H1 (cell line): Measurements from ENCODE around the gene TRAIP. TPM values are rescaled to one million over a fixed set of nuclear protein-coding genes. Genes with fewer than 3 reads are reported as not detected.

Source experiments
- CBX5 ChIP-seq: fragments of 300-800, 300-1000 bp; sonication (generic); IDR thresholded peaks from 2 replicates; pipeline ENCODE4 v1.7.1; 2016; ENCODE audit warnings: antibody characterized with exemption, low read length, low read depth
- MAX ChIP-seq: IDR thresholded peaks from 2 replicates; pipeline ENCODE4 v1.6.1; 2012; ENCODE audit warnings: inconsistent platforms
- POLR2AphosphoS5 ChIP-seq: IDR thresholded peaks from 2 replicates; pipeline ENCODE4 v1.6.1; 2011; ENCODE audit warnings: low read depth, low read length
- RFX5 ChIP-seq: IDR thresholded peaks from 2 replicates; pipeline ENCODE4 v1.6.1; 2011; ENCODE audit warnings: low read depth, low read length, improper control_type of control experiment, borderline replicate concordance
- polyA plus RNA-seq, 7 experiments: library from polyadenylated mRNA; depleted of rRNA in 3 of 7; stranded (reverse) in 5 of 7; unstranded in 2 of 7; fragments of >200 nt in 5 of 7; fragments of 200-250 nt in 2 of 7; gene quantifications; 1 replicate in 5 of 7; 2 replicates in 1 of 7; 4 replicates in 1 of 7; pipeline versions ENCODE4 v1.2.1 to v1.2.3, GENCODE V29; 2011 to 2013; ENCODE audit warnings: missing spikeins in 2 of 7, mixed read lengths in 2 of 7
- total RNA-seq: library from RNA; stranded (reverse); fragmentation: NEBNext Ultra II Directional; extraction: Animal tissue kit (Norgen Biotek cat#: 25700); gene quantifications from 2 replicates; pipeline ENCODE4 v1.2.1, GENCODE V29; 2021
- TF ChIP-seq, protein P1 (sequence below), 3 experiments: IDR thresholded peaks; 1 replicate in 2 of 3; 2 replicates in 1 of 3; pipeline versions ENCODE4 v1.5.1 to v1.6.1; 2011; ENCODE audit warnings: low read length in 3 of 3, mild to moderate bottlenecking in 3 of 3, inconsistent platforms in 2 of 3, low read depth in 1 of 3, moderate library complexity in 1 of 3; ENCODE audit not compliant: insufficient read depth in 1 of 3; ENCODE audit errors: control extremely low read depth in 1 of 3
- TF ChIP-seq, protein P2 (sequence below): IDR thresholded peaks from 2 replicates; pipeline ENCODE4 v1.6.1; 2012; ENCODE audit warnings: inconsistent platforms

The TRAIP gene
- total and polyA plus RNA-seq, 2 of the 8 experiments (the other 6 are each of a cell fraction or from before 2014, with no cell fraction given): 27.7 to 28.1 TPM

DNA sequence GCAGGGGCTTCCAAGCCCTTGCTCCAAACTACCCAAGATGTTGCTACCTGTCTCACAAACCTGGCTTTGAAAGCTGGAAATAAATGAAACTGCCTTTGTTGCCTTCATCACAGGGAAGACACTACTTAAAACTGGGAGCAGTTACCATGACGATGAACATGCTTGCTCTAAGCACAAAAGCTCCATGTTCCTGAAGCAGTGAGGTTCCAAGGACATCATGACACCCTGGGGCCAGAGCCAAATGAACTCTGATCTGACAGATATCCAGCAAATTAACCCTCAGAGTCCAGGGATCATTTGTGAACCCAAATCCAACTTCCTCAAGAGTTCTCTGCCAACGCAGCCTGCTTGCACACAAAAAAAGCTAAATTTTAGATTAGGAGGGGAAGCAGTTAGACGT lies 10.7 kb downstream of the TRAIP start (continued):
- TF ChIP-seq MAX (no peak), RFX5 (no peak), CBX5 (no peak), POLR2AphosphoS5 (no peak)
- TF ChIP-seq, protein P1, sequence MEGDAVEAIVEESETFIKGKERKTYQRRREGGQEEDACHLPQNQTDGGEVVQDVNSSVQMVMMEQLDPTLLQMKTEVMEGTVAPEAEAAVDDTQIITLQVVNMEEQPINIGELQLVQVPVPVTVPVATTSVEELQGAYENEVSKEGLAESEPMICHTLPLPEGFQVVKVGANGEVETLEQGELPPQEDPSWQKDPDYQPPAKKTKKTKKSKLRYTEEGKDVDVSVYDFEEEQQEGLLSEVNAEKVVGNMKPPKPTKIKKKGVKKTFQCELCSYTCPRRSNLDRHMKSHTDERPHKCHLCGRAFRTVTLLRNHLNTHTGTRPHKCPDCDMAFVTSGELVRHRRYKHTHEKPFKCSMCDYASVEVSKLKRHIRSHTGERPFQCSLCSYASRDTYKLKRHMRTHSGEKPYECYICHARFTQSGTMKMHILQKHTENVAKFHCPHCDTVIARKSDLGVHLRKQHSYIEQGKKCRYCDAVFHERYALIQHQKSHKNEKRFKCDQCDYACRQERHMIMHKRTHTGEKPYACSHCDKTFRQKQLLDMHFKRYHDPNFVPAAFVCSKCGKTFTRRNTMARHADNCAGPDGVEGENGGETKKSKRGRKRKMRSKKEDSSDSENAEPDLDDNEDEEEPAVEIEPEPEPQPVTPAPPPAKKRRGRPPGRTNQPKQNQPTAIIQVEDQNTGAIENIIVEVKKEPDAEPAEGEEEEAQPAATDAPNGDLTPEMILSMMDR (IDR thresholded peaks at IDR 0.05; ENCODE audit: control extremely low read depth in 1 of 3, insufficient read depth in 1 of 3, low read depth in 1 of 3, low read length in 3 of 3): no peak
- TF ChIP-seq, protein P2, sequence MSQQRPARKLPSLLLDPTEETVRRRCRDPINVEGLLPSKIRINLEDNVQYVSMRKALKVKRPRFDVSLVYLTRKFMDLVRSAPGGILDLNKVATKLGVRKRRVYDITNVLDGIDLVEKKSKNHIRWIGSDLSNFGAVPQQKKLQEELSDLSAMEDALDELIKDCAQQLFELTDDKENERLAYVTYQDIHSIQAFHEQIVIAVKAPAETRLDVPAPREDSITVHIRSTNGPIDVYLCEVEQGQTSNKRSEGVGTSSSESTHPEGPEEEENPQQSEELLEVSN: no peak
